H7 (cell line): ENCODE measurements around the gene PRR5. TPM values are rescaled to one million over a fixed set of nuclear protein-coding genes. Genes with fewer than 3 reads are reported as not detected.
"Not testable (repeated sequence)": the region's sequence is repeated elsewhere in the genome, so short reads cannot be mapped to it uniquely, and the experiment has no call there.

Experiments used
- DNase-seq: peaks from one replicate; pipeline ENCODE4 v3.0.0; 2012
- H3K27me3 ChIP-seq: 2 replicates; pipeline ENCODE4 v1.6.0; 2011; ENCODE audit warnings: mild to moderate bottlenecking, low read length; ENCODE audit not compliant: control insufficient read depth, insufficient read depth
- H3K36me3 ChIP-seq: replicated peaks from 2 replicates; pipeline ENCODE4 v1.5.1; 2011; ENCODE audit warnings: low read length; ENCODE audit not compliant: control insufficient read depth, insufficient read depth
- H3K4me3 ChIP-seq: 2 replicates; pipeline ENCODE4 v1.5.1; 2011; ENCODE audit warnings: low read depth, mild to moderate bottlenecking, control low read depth, low read length, moderate library complexity; ENCODE audit not compliant: insufficient read depth
- total RNA-seq: library from RNA; depleted of rRNA; stranded (reverse); fragments of >200 nt; shearing (Covaris generic); gene quantifications from 2 replicates; pipeline ENCODE4 v1.2.3, GENCODE V29; 2014; rRNA removed

The PRR5 gene, protein sequence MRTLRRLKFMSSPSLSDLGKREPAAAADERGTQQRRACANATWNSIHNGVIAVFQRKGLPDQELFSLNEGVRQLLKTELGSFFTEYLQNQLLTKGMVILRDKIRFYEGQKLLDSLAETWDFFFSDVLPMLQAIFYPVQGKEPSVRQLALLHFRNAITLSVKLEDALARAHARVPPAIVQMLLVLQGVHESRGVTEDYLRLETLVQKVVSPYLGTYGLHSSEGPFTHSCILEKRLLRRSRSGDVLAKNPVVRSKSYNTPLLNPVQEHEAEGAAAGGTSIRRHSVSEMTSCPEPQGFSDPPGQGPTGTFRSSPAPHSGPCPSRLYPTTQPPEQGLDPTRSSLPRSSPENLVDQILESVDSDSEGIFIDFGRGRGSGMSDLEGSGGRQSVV
- total RNA-seq: 7.7 and 8.4 TPM in 2 replicates

DNA sequence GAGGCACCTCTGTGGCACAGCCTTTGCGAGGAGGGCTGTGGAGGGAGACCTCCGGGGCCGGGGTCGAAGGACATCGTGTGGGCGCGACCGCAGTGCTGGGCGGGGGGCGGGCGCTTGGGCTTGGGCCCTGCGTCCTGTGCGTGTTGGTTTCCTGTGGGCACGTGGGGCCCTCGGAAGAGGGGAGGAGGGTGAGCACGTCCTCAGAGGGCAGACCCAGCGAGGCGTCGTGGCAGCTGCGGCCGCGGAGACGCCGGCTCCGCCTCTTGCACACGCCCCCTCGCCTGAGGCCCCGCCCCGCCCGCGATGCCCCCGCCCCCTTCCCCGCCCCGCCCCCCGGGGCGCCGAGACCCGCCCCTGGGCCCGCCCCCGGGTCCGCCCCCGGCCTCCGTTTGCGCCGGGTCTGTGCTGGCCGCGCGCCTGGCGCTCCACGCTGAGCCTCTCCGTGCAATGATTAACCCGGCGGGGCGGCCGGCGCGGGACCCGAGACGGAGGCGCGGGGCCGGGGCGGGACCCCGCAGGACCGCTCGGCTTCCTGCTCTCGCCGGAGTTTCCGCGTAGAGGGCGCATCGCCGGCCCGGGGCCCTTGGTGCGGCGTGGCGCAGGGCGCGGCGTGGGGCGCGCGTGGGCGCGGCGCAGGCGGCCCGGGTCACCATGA lies at the start of gene PRR5:
Gene PRR5, plus strand, starts transcription at position 381 of the 655 bp plus-strand sequence. Its CDS starts 271 bp downstream, at position 652.
- H3K4me3 ChIP-seq: peak within 1 kb of the TSS; percentile 54
- DNase-seq: peak; percentile 98
- H3K36me3 ChIP-seq: no peaks in the 10 kb centered on the region
- H3K27me3 ChIP-seq: peaks cover 24% of the 10 kb centered on the region

DNA sequence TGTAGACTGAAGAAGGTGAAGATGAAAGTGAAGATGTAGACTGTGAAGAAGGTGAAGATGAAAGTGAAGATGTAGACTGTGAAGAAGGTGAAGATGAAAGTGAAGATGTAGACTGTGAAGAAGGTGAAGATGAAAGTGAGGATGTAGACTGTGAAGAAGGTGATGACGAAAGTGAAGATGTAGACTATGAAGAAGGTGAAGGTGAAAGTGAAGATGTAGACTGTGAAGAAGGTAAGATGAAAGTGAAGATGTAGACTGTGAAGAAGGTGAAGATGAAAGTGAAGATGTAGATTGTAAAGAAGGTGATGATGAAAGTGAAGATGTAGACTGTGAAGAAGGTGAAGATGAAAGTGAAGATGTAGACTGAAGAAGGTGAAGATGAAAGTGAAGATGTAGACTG lies 49.1 kb upstream of the PRR5 start:
- H3K27me3 ChIP-seq, DNase-seq: not testable (repeated sequence)

DNA sequence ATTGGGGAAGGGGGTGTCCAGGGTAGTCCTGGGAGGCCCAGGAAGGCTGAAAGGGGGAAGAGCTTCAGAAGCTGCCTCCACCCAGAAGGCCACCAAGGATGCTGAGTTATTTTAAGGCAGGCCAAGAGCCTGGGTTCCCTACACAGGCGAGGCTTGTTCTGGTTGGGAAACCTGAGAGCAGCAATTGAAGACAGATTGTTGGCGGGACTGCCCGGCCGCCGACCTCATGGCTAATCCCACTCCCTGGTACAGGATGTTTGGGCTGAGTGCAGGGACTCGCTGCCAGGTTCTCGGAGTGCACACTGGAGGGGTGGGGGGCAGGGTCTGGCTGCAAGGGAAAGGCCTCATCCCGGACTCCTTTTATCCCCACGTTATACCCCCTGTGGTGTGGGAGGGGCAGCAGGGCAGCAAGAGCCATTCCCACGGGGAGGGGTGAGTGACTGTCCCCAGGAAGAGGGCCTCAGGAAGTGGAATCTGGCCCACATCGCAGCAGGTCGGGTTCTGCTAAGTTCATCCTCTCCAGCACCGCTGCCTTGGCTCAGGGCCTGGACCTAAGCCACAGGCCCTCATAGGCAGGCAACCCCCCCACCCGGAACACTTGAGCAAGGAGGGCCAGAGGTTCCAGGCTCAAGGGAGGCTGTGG lies 43.6 kb upstream of the PRR5 start:
- H3K36me3 ChIP-seq: no peaks in the 10 kb centered on the region
- no peak overlapping the region for H3K4me3 ChIP-seq
- no peaks in the 10 kb centered on the region; the same call in 1 of the 2 replicates for H3K27me3 ChIP-seq
- peak; percentile 65 for DNase-seq

More for the DNA sequence above, 49.1 kb upstream of the PRR5 start:
- not testable (repeated sequence) for H3K4me3 ChIP-seq, H3K36me3 ChIP-seq

DNA sequence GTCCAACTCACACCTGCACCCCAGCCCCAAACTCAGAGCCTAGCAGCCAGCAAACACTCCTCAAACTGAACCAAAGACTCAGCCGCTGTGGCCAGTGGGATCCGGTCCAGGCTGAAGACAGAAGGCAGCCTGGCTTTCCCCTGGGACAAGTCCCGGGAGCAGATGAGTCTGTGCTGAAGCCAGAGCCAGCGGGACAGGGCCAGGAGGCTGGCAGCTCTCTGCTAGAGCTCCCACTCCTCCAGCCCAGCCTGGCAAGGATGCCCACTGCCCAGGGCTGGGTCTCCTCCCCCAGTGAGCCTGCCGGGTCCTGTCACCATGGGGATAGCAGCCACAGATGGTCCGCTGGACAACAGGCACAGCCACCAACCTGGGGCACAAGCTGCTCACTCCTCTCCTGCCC lies 42.9 kb upstream of the PRR5 start:
- peak; percentile 35 for DNase-seq
- Histone ChIP-seq H3K4me3 (no peak overlapping the region), H3K27me3 (no peaks in the 10 kb centered on the region; the same call in 1 of the 2 replicates), H3K36me3 (no peaks in the 10 kb centered on the region)

DNA sequence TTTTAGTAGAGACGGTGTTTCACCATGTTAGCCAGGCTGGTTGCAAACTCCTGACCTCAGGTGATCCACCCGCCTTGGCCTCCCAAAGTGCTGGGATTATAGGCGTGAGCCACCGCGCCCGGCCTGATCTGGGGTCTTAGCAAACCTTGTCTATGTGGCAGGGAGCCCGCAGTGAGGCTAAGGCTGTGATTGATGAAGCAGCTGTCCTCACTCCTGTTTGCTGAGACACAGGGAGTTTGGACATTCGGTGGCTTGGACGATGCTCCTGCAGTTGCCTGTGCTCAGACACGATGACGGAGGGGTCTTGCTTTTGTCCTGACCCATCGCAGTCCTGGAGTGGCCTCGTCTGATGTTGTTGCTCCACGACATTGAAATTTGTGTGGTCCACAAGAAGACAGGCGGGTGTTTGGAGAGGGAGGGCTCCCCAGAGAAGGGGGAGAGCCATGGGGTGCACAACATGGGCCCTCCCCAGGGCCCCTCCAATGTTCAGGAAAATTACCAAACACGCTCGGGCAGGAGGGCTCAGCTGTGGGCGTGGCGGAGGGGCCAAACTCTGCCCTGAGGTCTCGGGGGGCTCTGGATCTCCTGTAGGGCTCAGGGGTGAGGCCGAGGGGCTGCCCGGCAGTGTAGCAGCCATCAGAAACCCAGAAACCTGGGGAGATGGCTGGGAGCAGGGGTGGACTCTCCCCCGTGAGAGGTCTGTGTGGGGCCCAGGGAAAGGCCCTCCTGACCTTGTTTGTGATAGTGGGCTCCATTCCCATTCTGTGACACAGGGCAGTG lies 41.8 kb upstream of the PRR5 start:
- Histone ChIP-seq H3K4me3 (no peak overlapping the region), H3K36me3 (no peaks in the 10 kb centered on the region), H3K27me3 (no peaks in the 10 kb centered on the region; the same call in 1 of the 2 replicates)
- peak; percentile 49 for DNase-seq

DNA sequence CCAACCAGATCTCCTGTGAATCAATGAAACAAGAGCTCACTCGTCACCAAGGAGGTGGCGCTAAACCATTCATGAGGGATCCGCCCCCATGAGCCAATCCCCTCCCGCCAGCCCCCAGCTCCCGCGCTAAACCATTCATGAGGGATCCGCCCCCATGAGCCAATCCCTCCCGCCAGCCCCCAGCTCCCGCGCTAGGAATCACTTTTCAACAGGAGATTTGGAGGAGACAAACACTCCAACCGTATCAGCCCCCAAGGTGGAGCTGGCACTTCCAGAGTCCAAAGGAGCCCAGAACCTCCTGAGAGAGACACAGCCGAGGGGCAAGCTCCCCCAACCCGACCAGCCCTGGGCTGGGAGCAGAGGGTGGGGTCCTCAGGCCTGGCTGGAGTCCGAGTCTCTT lies 40.9 kb upstream of the PRR5 start:
- Histone ChIP-seq H3K36me3 (no peaks in the 10 kb centered on the region), H3K4me3 (no peak overlapping the region), H3K27me3 (no peaks in the 10 kb centered on the region; the same call in 1 of the 2 replicates)
- peak; percentile 84 for DNase-seq

DNA sequence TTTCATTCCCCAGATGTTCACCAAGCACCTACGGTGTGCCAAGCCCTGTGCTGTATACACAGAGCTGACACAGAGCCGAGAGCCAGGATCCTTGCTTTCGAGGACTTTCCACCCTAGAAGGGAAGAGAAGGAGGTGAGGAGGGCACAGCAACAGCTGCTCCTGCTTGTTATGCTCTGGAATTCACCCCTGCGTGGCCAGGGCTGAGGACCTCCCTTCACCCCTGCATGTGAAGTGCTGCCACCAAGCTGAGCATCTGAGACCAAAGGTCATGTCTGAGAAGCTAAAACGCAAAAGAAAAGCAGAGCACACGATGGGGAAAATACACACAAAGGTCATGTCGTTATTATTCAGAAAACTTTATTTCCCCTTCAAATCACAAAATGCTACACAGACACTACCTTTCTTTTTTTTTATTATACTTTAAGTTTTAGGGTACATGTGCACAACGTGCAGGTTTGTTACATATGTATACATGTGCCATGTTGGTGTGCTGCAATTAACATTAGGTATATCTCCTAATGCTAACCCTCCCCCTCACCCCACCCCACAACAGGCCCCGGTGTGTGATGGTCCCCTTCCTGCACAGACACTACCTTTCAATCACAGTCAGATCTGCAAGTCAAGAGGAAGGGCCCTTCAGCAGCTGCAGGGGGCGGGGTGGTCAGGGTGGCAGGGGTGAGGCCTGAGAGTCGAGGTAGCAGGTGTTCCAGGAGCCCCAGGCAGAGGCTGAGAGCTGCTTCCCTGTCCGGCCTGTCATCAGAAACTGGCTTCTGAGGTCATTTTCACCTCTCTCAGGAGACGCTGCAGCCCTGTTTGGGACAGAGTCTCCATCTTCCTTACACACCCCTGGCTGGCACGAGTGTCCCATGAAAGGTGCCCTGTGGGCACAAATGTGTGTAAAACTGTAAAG lies 40.1 kb upstream of the PRR5 start:
- Histone ChIP-seq H3K27me3 (no peaks in the 10 kb centered on the region; the same call in 1 of the 2 replicates), H3K36me3 (no peaks in the 10 kb centered on the region), H3K4me3 (no peak overlapping the region)
- peak; percentile 32 for DNase-seq

DNA sequence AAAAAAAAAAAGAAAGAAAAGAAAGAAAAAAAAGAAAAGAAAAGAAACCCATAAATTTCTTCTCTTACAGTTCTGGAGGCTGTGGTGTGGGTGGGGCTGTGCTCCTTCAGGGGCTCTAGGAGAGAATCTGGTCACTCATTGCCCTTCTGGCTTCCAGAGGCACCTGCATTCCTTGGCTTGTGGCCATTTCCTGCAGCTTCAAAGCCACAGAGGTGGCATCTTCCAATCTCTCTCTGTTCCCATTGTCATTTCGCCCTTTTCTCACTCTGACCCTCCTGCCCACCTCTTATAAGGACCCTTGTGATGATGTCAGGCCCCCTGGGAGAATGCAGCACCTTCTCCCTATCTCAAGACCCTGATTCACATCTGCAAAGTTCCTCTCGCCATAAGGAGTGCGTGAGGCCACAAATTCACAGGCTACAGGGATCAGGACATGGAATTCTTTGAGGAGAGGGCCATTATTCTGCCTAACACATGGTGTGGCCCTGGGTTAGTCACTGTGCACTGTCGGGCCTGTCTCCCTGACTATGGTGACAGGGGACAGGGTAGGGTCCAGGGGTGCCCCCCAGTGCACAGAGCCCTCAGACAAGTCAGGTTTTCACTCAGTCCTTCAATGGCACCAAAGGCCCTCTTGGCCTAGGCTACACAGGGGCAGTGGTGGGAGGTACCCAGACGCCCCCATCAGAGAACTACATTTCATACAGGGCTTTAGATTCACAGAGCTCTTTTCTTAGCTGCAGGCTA lies 38.6 kb upstream of the PRR5 start:
- H3K27me3 ChIP-seq: peaks cover 7% of the 10 kb centered on the region
- DNase-seq: no peak
- H3K4me3 ChIP-seq: no peak overlapping the region
- H3K36me3 ChIP-seq: no peaks in the 10 kb centered on the region

DNA sequence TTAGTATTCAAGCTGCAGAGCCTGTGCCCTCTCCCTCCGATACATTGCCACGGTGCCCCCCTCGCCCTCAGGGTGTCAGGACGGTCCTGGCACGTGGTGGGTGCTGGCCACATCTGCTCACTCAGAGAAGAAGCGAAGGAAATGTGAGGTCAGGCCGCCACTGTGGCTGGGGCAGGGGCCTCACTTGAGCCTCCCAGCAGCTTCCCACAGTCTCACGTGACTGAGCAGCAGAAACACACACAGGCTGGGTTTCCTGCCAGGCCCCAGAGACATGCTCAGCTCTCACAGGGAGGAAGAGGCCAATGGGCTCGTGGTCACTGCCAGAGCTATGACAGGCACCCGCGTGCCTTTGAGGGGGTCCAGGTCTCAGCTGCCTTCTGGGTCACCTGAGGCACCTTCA lies 37.9 kb upstream of the PRR5 start:
- DNase-seq: no peak
- Histone ChIP-seq H3K4me3 (no peak overlapping the region), H3K36me3 (no peaks in the 10 kb centered on the region), H3K27me3 (peaks cover 10% of the 10 kb centered on the region)

DNA sequence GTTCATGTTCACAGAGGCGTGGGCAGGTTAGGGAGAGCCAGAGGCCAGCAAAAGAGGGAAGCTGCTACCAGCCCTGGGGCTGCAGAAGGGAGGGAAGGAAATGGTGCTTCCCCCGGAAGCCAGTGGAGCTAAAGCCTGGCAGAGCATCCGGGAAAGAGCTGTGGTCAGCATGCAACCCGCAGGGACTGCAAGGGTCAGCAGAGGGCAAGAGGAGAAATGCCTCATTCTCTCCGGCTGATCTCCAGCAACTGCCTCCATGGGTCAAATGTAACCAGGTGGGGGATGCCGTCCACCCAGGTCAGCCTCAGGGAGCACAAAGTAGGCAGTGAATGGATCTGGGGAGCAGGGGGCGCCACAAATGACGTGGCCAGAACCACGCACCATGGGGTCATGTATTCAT lies 36.9 kb upstream of the PRR5 start:
- no peaks in the 10 kb centered on the region for H3K36me3 ChIP-seq
- peak; percentile 52 for DNase-seq
- H3K27me3 ChIP-seq: peaks cover 14% of the 10 kb centered on the region
- H3K4me3 ChIP-seq: no peak overlapping the region

DNA sequence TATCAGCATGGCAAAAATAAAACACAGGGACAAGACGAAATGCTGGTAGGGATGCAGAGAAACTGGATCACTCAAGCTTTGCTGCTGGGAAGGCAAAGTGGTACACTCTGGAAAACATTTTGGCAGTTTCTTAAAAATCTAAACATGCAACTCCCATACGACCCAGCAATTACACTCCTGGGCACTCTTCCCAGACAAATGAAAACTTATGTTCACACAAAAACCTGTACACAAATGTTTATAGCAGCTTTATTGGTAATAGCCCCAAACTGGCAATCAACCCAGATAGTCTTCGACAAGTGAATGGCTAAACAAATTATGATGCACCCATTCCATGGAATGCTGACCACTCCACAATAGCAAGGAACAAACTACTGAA lies 35.8 kb upstream of the PRR5 start:
- Histone ChIP-seq H3K27me3 (peaks cover 14% of the 10 kb centered on the region), H3K36me3 (no peaks in the 10 kb centered on the region), H3K4me3 (no peak overlapping the region)
- DNase-seq: no peak

DNA sequence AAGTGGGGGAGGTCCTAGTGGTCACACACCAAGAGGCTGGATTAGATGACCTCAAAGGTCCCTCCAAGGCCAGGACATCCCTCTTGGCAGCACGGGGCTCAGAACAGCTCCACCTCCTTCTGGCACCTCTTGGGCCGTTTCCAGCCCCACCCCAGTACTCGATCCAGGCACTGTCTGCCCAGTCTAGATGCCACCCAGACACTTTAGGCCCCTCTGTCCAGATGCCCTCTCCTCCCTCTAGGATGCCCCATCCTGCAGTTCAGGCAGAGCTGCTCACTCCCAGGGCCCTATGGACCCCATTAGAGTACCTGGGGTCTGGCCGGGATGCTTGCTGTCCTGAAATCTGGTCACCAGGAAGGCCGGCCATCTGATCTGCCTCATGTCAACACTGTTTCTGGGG lies 34.7 kb upstream of the PRR5 start:
- no peaks in the 10 kb centered on the region for H3K36me3 ChIP-seq
- DNase-seq: peak; percentile 13
- no peak overlapping the region for H3K4me3 ChIP-seq
- peaks cover 14% of the 10 kb centered on the region for H3K27me3 ChIP-seq

DNA sequence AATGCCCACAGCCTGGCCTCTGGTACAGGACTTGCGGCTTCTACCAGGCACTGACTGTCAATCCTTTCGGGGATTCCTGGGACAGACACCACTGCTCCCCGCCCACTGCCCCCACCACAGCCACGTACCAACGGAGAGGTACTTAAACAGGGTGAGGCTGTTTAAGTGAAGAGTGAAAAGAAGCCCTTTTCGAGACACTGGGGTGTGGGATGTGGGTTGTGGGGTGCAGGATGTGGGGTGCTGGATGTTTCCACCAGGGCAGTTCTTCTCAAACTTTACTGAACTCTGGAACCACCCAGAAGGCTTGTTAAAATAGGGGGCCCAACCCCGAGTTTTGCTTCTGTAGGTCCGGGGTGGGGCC lies 34.2 kb upstream of the PRR5 start:
- H3K36me3 ChIP-seq: no peaks in the 10 kb centered on the region
- H3K27me3 ChIP-seq: peaks cover 14% of the 10 kb centered on the region
- DNase-seq: peak; percentile 46
- H3K4me3 ChIP-seq: peak overlapping the region; percentile 47
